BLaER1 (cell line): ENCODE results near the gene ELMO1.

ENCODE experiments used
- H3K27ac ChIP-seq: shearing (Covaris generic); formaldehyde crosslinking; 2 replicates; pipeline ENCODE4 v1.8.1; 2022
- H3K27me3 ChIP-seq: shearing (Covaris generic); formaldehyde crosslinking; 2 replicates; pipeline ENCODE4 v1.8.1; 2022
- H3K36me3 ChIP-seq: shearing (Covaris generic); formaldehyde crosslinking; 2 replicates; pipeline ENCODE4 v1.8.1; 2022
- H3K4me1 ChIP-seq: shearing (Covaris generic); formaldehyde crosslinking; 2 replicates; pipeline ENCODE4 v1.8.1; 2022
- H3K4me2 ChIP-seq: shearing (Covaris generic); formaldehyde crosslinking; 2 replicates; pipeline ENCODE4 v1.8.1; 2022
- H3K4me3 ChIP-seq: shearing (Covaris generic); formaldehyde crosslinking; 2 replicates; pipeline ENCODE4 v1.8.1; 2022
- H3K9ac ChIP-seq: shearing (Covaris generic); formaldehyde crosslinking; 2 replicates; pipeline ENCODE4 v1.8.1; 2022
- H3K9me3 ChIP-seq: shearing (Covaris generic); formaldehyde crosslinking; 2 replicates; pipeline ENCODE4 v1.8.1; 2022
- H4K20me1 ChIP-seq: shearing (Covaris generic); formaldehyde crosslinking; 2 replicates; pipeline ENCODE4 v1.8.1; 2022
- Cebpa-rat ChIP-seq: shearing (Covaris generic); IDR thresholded peaks from 2 replicates; pipeline ENCODE4 v1.8.1; 2022

Gene ELMO1

DNA sequence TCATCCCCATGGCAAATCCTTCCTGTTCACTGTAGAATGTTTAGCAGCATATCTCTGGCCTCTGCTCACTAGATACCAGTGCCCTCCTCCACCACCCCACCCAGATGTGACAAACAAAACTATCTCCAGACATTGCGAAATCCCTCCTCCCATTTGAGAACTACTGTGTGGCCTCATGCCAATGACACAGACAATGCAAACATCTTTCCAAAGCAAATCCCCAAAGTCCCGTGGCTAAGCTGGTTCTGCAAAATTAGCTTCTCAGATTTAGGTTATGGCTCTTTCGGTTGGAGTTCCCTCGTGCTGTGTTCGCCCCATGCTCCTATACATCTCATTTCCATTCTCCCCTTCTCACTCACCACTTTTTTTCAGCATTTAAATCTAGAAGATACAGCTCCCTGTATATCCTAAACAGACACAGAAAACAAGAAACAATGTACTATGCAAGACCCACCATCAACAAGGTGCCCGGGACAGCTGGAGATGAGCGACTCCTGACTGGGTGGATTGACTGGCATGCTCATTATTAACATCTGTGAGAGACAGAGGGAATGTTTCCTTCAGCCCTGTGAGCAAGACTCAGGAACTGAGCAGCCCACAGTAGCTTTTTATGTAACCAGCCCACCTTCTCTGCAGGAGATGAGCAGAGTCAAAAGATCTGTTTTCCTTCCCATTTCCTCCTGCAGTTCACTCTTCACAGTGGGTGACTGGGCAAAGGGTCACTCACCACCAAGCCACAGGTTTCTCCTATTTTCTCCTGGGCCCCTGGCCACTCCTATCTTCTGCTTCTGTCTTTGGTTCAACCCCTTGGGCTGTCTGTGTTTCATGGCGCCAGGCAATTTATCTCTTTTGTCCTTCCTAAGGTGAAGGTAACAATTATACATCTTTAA is 498.7 kb downstream of the ELMO1 start:
- peak; percentile 81 for TF ChIP-seq Cebpa-rat
- H3K36me3 ChIP-seq, result peaks cover 23% of the 10 kb centered on the region
- H3K4me2 ChIP-seq, result no peak overlapping the region
- H4K20me1 ChIP-seq, result 0 out of 2 replicates have a peak, but pooled peaks cover 6% of the 10 kb centered on the region
- no peaks in the 10 kb centered on the region for H3K27me3 ChIP-seq
- H3K27ac ChIP-seq, result no peak overlapping the region
- H3K4me1 ChIP-seq, result peaks cover 8% of the 10 kb centered on the region
- no peaks in the 10 kb centered on the region for H3K9me3 ChIP-seq
- H3K4me3 ChIP-seq, result no peak overlapping the region
- H3K9ac ChIP-seq, result no peak overlapping the region

DNA sequence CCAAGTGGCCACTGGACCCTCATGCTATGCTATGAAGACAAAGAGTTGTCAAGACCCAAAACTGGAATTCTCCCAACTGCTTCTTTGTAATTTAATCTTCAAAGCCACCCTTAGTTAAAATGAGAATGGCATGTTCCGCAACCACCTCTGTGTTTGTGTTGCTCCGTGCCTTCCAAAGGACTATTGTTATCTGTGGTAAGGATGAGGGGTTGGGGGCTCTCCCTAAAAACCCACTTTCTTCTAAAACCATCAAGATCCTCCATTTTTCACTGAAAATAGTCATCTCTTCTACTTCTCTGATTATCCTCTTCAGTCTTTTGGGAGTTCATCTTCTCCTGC is 502.3 kb downstream of the ELMO1 start:
- H3K9me3 ChIP-seq, result peaks cover 2% of the 10 kb centered on the region; the same call in 1 of the 2 replicates
- peaks cover 37% of the 10 kb centered on the region for H3K4me1 ChIP-seq
- H3K27ac ChIP-seq, result no peak overlapping the region
- H3K4me3 ChIP-seq, result no peak overlapping the region
- H3K4me2 ChIP-seq, result no peak overlapping the region
- TF ChIP-seq Cebpa-rat, result no peak
- no peaks in the 10 kb centered on the region for H3K27me3 ChIP-seq
- H3K36me3 ChIP-seq, result peaks cover 20% of the 10 kb centered on the region
- no peak overlapping the region for H3K9ac ChIP-seq
- H4K20me1 ChIP-seq, result peaks cover 16% of the 10 kb centered on the region; the same call in 1 of the 2 replicates

DNA sequence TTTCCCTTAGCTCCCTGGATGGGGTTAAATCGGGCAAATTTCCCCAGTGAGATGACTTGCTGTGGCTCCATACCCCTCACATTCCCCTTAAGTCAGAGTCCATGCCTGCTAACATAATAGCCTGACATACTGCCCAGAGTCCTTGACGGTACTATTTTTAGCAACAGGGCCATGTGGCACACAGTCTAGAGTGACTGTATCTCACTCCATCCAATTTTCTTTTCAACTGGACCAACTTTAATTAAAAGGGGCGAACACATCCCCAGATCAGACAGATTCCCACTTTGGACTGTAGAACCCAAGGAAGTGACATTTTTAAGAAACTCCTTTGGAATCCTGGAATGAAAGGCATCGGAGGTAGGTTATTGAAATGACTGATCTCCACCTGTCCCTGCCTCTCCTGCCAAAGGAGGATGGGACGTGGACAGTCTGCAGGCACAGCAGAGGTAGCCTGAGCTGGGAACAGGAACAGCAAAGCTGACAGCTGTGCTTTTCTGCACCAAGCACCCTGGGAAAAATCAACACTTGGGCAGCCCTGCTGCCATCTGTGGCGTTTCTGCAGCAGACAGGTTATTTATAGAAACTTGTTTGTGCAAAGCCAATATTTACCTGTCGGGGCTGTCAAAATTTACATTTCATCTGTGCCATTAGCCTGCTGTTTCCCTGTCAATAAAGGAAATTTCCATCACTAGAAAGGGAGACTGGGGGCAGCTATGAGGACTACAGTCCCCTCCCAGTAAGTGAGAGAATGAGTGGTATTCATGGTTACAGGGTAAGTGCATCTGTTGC is 502.9 kb downstream of the ELMO1 start:
- Histone ChIP-seq H3K36me3 (peaks cover 15% of the 10 kb centered on the region), H3K9ac (no peak overlapping the region), H3K9me3 (peaks cover 7% of the 10 kb centered on the region; the same call in 1 of the 2 replicates), H4K20me1 (peaks cover 16% of the 10 kb centered on the region; the same call in 1 of the 2 replicates), H3K27ac (no peak overlapping the region), H3K4me1 (peaks cover 37% of the 10 kb centered on the region), H3K4me3 (no peak overlapping the region), H3K27me3 (no peaks in the 10 kb centered on the region), H3K4me2 (no peak overlapping the region)
- TF ChIP-seq Cebpa-rat, result no peak

DNA sequence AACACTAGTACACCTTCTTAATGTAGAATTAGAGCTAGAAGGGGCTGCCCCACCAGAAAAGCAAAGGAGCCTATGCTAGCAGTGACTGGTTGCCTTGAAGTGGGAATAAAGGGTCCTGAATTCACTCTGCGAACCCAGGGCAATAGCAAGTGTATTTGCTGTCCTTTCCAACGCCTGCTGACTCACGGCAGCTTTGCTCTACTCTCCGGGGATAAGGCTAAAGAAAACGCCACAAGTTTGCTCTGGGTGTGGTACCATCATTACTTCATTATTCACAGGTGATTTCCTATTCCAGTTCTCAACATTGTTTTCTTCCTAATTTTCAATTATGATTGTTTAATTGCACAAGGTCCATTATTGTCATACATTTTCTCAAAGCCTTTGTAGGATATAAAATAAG is 503.8 kb downstream of the ELMO1 start:
- Histone ChIP-seq H3K36me3 (peaks cover 12% of the 10 kb centered on the region; the same call in 1 of the 2 replicates), H3K4me3 (no peak overlapping the region), H4K20me1 (peaks cover 16% of the 10 kb centered on the region; the same call in 1 of the 2 replicates), H3K4me1 (peaks cover 37% of the 10 kb centered on the region), H3K27me3 (no peaks in the 10 kb centered on the region), H3K4me2 (no peak overlapping the region), H3K9me3 (peaks cover 17% of the 10 kb centered on the region), H3K9ac (no peak overlapping the region), H3K27ac (no peak overlapping the region)
- no peak for TF ChIP-seq Cebpa-rat

DNA sequence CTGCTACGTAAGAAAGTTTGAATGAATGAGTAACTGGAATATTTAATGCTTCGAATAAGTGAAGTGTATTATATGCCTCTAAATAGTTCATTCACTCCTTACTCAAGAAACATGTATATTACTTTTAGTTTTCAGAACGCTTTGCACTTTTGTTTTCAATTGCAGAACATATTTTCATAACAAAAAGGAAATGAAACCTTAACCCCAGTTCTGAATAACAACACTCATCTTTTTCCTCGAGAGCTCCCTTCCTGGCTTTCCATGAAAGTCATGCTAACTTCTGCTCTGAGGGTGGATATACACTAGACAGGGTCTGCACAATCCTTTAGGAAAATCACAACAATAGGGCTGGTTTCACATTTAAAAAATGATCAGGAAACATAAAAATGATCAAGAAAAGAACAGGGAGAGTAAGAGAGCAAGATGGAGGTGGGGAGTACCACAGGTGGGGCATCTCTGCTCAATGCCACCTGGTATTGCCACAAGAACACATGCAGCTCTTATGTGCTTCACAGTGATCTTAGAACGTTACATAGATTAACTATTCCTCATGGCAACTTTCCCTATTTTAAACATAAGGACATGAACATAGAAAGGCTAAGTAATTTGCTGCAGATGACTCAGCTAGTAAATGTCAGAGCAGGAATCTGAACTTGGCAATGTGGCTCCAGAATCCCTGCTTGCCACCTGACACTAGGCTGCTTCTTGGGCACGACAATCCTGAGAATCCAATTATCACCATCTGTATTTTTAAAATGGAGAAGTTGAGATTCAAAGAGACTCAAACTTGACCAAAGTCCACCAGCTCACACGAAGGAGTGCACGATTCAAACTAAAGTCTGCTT is 504.9 kb downstream of the ELMO1 start:
- Histone ChIP-seq H4K20me1 (peaks cover 16% of the 10 kb centered on the region; the same call in 1 of the 2 replicates), H3K9ac (no peak overlapping the region), H3K4me3 (no peak overlapping the region), H3K27ac (no peak overlapping the region), H3K36me3 (peaks cover 16% of the 10 kb centered on the region; the same call in 1 of the 2 replicates), H3K9me3 (peaks cover 27% of the 10 kb centered on the region), H3K27me3 (no peaks in the 10 kb centered on the region), H3K4me1 (peaks cover 37% of the 10 kb centered on the region), H3K4me2 (peak overlapping the region; percentile 62)
- TF ChIP-seq Cebpa-rat, result no peak

DNA sequence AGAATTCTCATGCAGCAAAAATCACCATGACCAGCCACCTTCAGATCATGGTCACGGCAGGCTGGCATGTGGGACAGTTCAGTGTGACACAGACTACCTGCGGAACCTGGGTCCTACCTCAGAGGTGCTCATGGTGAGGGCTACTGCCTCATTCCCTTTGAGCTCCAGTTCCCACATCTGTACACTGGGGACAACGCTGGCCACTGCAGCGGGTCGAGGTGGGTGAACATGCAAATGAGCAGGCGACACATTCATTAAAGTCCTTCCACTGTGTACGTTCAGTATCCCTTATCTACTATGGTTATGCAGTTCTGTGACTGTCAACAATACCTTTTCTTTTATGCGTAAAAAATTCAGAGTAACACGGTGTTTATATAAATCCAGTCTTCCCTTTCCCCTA is 505.7 kb downstream of the ELMO1 start:
- Histone ChIP-seq H3K36me3 (peaks cover 20% of the 10 kb centered on the region; the same call in 1 of the 2 replicates), H3K27ac (0 out of 2 replicates have a peak overlapping the region, but pooled peaks have one; percentile 10), H3K9ac (no peak overlapping the region), H3K9me3 (peaks cover 36% of the 10 kb centered on the region), H3K4me3 (no peak overlapping the region), H3K4me1 (peaks cover 37% of the 10 kb centered on the region), H3K4me2 (peak overlapping the region; percentile 62), H4K20me1 (peaks cover 16% of the 10 kb centered on the region; the same call in 1 of the 2 replicates), H3K27me3 (no peaks in the 10 kb centered on the region)
- no peak for TF ChIP-seq Cebpa-rat

DNA sequence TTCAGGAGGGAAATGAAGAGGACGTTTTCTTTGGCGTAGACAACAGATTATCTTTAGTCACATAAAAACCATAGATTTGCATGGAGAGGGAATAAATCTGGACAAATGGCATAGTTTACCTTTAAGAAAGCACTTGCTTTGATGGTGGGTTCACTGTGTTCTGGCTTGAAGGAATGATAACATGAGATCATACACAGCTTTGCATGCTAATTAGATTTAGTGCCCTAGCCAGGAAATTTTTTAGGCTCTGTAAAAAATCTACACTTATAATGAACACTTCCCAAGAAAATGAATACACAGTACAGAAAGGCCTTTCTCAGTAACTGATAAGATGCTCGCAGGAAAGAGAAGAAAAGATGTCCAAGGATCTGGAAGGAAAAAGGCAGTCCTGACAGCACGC is 506.1 kb downstream of the ELMO1 start:
- Histone ChIP-seq H3K4me2 (peak overlapping the region; percentile 62), H3K4me1 (peaks cover 37% of the 10 kb centered on the region), H4K20me1 (peaks cover 16% of the 10 kb centered on the region; the same call in 1 of the 2 replicates), H3K36me3 (peaks cover 24% of the 10 kb centered on the region), H3K27ac (peak overlapping the region; percentile 10; the same call in 1 of the 2 replicates), H3K4me3 (no peak overlapping the region), H3K27me3 (no peaks in the 10 kb centered on the region), H3K9ac (no peak overlapping the region), H3K9me3 (peaks cover 40% of the 10 kb centered on the region)
- no peak for TF ChIP-seq Cebpa-rat

DNA sequence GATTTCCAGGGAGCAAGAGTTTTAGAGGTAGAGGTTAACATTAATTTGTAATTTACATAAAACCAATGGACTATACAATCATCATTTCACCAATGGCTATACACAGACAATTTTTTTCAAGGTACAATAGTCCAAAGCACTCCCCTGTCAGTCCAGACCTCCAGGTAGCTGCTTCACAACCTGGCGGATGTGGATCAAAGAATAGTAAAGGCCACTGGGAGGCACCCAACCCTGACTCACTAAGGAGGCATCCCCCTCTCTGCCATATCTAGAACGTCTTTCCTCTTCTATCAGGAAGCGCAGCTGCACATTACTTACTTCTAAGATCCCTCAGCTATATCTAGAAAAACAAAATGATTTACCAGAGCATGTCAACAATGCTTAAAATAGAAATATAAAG is 506.6 kb downstream of the ELMO1 start:
- Histone ChIP-seq H3K4me2 (peak overlapping the region; percentile 62), H3K36me3 (peaks cover 29% of the 10 kb centered on the region), H3K27me3 (no peaks in the 10 kb centered on the region), H3K9me3 (peaks cover 45% of the 10 kb centered on the region), H3K27ac (peak overlapping the region; percentile 10; the same call in 1 of the 2 replicates), H3K4me1 (peaks cover 37% of the 10 kb centered on the region), H3K9ac (no peak overlapping the region), H4K20me1 (peaks cover 16% of the 10 kb centered on the region; the same call in 1 of the 2 replicates), H3K4me3 (no peak overlapping the region)
- no peak for TF ChIP-seq Cebpa-rat

DNA sequence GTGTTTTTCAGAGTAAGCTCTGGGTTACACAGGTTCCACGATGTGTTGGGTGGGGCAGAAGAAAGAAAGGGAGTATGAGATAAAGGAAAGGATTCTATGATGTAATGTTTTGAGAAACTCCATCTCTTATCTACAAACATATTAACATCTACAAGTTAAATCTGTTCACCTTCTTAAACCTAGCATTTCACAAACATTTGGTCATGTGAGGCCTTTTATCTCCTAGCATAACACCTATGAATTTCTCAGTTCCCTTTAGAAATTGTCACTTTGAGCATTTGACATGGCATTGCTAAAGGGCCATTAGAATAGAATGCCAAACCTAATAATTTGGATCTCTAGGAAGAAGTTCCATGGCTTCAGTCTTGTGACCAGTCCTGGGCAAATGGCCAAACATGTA is 507.3 kb downstream of the ELMO1 start:
- H3K4me2 ChIP-seq, result peak overlapping the region; percentile 62
- H3K9me3 ChIP-seq, result peaks cover 52% of the 10 kb centered on the region
- no peak overlapping the region for H3K4me3 ChIP-seq
- H3K27me3 ChIP-seq, result no peaks in the 10 kb centered on the region
- no peak for TF ChIP-seq Cebpa-rat
- peaks cover 35% of the 10 kb centered on the region for H3K36me3 ChIP-seq
- H3K4me1 ChIP-seq, result peaks cover 35% of the 10 kb centered on the region
- no peak overlapping the region for H3K27ac ChIP-seq
- H4K20me1 ChIP-seq, result peaks cover 16% of the 10 kb centered on the region; the same call in 1 of the 2 replicates
- no peak overlapping the region for H3K9ac ChIP-seq
